Natural killer cell treated with Interleukin-12 subunit alpha and Interleukin-12 subunit beta and Interleukin-15 and Interleukin-18, amount 100 ng/mL, for 72 hours (primary cell): ENCODE measurements around the gene KLK5. TPM values are rescaled to one million over a fixed set of nuclear protein-coding genes. Genes with fewer than 3 reads are reported as not detected.

ENCODE experiments used
- ATAC-seq, 2 donors: fragments of 150-1000 bp; cut with Tn5 transposase in 1 of 2; sonication (Bioruptor Pico), chemical (Tn5 transposase) in 1 of 2; 2 replicates each; pipeline ENCODE4 v1.10.0; 2021
- DNase-seq: peaks from one replicate; pipeline ENCODE4 v3.0.0; 2022; ENCODE audit warnings: low spot score
- H3K27ac Mint-ChIP-seq, 2 donors: 1 replicate in 1 of 2; 2 replicates in 1 of 2; pipeline ENCODE4 v1.8.0; 2022; ENCODE audit warnings: mixed read lengths in 2 of 2, mild to moderate bottlenecking in 1 of 2, moderate library complexity in 1 of 2
- H3K27me3 Mint-ChIP-seq, 2 donors: 1 replicate in 1 of 2; 2 replicates in 1 of 2; pipeline ENCODE4 v1.8.0; 2022; ENCODE audit warnings: mixed read lengths in 2 of 2
- H3K36me3 Mint-ChIP-seq: one replicate; pipeline ENCODE4 v1.8.0; 2022; ENCODE audit warnings: mixed read lengths
- H3K4me1 Mint-ChIP-seq, 2 donors: 1 replicate in 1 of 2; 2 replicates in 1 of 2; pipeline ENCODE4 v1.8.0; 2022; ENCODE audit warnings: low read depth in 2 of 2, mixed read lengths in 2 of 2, mild to moderate bottlenecking in 1 of 2
- H3K4me3 Mint-ChIP-seq: one replicate; pipeline ENCODE4 v1.8.0; 2022; ENCODE audit warnings: mixed read lengths
- H3K9me3 Mint-ChIP-seq: 2 replicates; pipeline ENCODE4 v1.8.0; 2022; ENCODE audit warnings: mixed read lengths
- total RNA-seq, 2 donors: library from RNA; stranded (reverse); gene quantifications; one replicate each; pipeline ENCODE4 v1.2.3, GENCODE V29; 2022

Gene KLK5
- total RNA-seq, 2 donors from 2014 or later: not detected

DNA sequence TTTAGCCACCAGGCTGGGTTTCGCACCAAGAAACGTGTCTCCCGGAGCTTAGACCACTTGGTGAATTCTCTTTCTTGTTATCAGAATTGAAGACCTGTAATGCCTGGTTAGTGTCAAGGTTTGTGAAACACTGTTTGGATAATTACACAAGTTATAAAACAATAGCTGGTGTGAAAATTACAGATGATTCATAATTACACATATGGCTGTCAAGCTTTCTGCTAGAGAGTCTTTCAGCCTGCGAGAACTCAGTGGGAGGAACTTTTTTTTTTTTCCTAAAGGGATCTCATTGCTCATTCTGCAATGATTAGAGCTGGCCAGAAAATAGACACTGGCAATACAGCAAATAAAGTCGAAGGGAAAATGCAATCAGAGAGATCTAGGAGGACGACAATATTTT, 28.3 kb downstream of the KLK5 start:
- Mint-ChIP-seq H3K27ac (no peak overlapping the region), H3K9me3 (no peaks in the 10 kb centered on the region), H3K36me3 (no peaks in the 10 kb centered on the region), H3K4me1 (peaks cover 9% of the 10 kb centered on the region in 2 donors), H3K27me3 (peaks cover 24 to 39% of the 10 kb centered on the region in 2 donors), H3K4me3 (no peak overlapping the region)
- DNase-seq (no peak), ATAC-seq (no peak)

- no peaks in the 10 kb centered on the region for H3K36me3 Mint-ChIP-seq
- H3K4me1 Mint-ChIP-seq: peaks cover 9% of the 10 kb centered on the region in 2 donors
- H3K4me3 Mint-ChIP-seq: no peak overlapping the region
- DNase-seq: peak; percentile 83
- H3K27me3 Mint-ChIP-seq: peaks cover 27 to 36% of the 10 kb centered on the region in 2 donors
- no peaks in the 10 kb centered on the region for H3K9me3 Mint-ChIP-seq
- peak; percentile 93 to 94 for ATAC-seq
- no peak overlapping the region for H3K27ac Mint-ChIP-seq
Measured at GRCh38 chr19:50922317-50922853, 30.5 kb downstream of the KLK5 start.

DNA sequence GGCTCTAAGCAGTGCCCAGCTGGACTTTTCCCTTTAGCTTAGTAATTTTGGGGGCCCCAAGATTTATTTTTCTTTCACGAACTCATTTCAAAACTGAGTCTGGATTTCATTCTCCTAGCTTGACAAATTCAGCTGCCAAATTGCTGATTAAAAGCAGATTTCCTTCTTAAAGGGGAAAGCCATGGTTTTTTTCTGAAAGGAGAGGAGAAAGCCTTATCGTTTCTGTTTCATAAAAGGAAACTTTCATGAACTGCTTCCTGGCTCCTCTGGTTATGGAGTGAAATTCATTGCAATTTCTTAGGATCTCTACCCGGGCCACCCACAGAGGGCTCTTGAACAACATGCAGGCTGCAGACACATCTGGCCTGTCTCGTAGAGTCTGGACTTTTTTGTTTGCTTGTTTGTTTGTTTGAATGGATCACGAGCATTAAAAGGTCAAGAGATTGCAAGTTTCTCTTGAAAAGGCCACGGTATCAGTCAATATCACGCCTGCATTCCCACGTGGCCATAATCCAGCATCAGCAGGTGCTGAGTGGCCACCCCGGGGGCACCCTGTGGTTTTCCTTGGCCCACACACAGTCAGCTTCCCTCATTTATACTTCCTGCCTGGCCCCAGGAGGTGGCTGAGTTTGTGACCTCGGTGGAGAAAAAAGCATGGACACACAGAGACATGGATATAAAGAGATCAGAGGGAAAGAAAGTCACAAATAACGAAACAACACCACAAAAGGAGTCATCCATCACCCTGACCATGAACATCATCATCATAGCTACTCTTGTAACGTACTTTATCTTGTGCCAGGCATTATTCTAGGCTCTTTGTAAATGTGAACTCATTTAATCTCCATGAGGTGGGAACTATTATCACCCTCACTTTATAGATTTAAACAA, 31.2 kb downstream of the KLK5 start:
- Mint-ChIP-seq H3K27me3 (peaks cover 30 to 34% of the 10 kb centered on the region in 2 donors), H3K27ac (no peak overlapping the region), H3K9me3 (no peaks in the 10 kb centered on the region), H3K36me3 (no peaks in the 10 kb centered on the region), H3K4me3 (no peak overlapping the region), H3K4me1 (peaks cover 9% of the 10 kb centered on the region in 2 donors)
- DNase-seq (no peak), ATAC-seq (peak in 1 of 2 donors; percentile 43)

- Mint-ChIP-seq H3K4me1 (no peaks in the 10 kb centered on the region), H3K27me3 (peaks cover 23 to 30% of the 10 kb centered on the region in 2 donors), H3K4me3 (no peak overlapping the region), H3K9me3 (no peaks in the 10 kb centered on the region), H3K27ac (no peak overlapping the region), H3K36me3 (no peaks in the 10 kb centered on the region)
- DNase-seq (no peak), ATAC-seq (no peak)
Measured at GRCh38 chr19:50916069-50916468, 36.8 kb downstream of the KLK5 start.

DNA sequence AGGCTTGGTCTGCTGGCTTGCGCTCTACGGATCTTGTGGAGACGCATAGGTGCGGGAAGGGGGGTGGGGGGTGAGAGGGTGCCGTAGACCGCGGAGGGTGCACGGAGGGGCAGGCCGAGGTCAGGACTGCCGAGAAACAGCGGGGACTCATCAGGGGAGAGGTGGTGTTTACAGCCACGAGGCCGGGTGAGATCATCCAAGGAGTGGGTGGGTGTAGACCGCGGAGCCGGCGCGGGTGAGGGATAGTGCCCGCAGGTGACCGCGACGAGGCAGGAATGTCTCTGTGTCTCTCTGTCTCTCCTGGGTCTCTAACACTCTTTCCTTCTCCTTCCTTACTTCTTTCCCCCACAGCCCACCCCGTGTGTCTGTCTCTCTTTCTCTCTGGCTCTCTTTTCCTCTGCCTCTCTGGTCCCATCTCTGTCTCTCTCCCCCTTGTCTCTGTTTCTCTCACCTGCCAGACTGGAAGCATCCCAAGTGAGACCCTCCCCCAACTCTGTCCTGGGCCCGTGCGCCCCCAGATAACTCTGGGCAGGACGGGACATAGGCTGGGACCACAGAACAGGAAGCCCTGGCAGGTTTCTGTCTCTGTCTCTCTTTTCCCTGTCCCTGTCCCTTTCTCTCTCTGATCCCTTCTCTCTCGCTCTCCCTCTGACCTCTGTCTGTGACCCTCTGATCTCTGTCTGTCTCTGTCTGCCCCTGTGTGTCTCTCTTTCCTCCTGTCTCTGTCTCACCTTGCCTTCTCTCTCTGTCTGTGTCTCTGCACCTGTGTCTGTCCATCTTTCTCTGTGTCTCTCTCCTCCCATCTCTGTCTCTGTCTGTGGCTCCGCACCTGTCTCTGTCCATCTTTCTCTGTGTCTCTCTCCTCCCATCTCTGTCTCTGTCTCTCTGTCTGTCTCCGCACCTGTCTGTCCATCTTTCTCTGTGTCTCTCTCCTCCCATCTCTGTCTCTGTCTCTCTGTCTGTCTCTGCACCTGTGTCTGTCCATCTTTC, 39.8 kb downstream of the KLK5 start:
- Mint-ChIP-seq H3K4me1 (peaks cover 0 to 7% of the 10 kb centered on the region in 2 donors), H3K9me3 (no peaks in the 10 kb centered on the region), H3K27me3 (peaks cover 36 to 37% of the 10 kb centered on the region in 2 donors), H3K27ac (no peak overlapping the region), H3K36me3 (no peaks in the 10 kb centered on the region), H3K4me3 (no peak overlapping the region)
- DNase-seq (no peak), ATAC-seq (peak; percentile 55 to 57)

GRCh38 chr19:50912102-50912599, 40.7 kb downstream of the KLK5 start:
- H3K36me3 Mint-ChIP-seq: no peaks in the 10 kb centered on the region
- H3K27ac Mint-ChIP-seq: no peak overlapping the region
- H3K27me3 Mint-ChIP-seq: peaks cover 40 to 44% of the 10 kb centered on the region in 2 donors
- no peaks in the 10 kb centered on the region for H3K9me3 Mint-ChIP-seq
- peaks cover 0 to 8% of the 10 kb centered on the region in 2 donors for H3K4me1 Mint-ChIP-seq
- no peak overlapping the region for H3K4me3 Mint-ChIP-seq
- ATAC-seq (no peak), DNase-seq (no peak)

DNA sequence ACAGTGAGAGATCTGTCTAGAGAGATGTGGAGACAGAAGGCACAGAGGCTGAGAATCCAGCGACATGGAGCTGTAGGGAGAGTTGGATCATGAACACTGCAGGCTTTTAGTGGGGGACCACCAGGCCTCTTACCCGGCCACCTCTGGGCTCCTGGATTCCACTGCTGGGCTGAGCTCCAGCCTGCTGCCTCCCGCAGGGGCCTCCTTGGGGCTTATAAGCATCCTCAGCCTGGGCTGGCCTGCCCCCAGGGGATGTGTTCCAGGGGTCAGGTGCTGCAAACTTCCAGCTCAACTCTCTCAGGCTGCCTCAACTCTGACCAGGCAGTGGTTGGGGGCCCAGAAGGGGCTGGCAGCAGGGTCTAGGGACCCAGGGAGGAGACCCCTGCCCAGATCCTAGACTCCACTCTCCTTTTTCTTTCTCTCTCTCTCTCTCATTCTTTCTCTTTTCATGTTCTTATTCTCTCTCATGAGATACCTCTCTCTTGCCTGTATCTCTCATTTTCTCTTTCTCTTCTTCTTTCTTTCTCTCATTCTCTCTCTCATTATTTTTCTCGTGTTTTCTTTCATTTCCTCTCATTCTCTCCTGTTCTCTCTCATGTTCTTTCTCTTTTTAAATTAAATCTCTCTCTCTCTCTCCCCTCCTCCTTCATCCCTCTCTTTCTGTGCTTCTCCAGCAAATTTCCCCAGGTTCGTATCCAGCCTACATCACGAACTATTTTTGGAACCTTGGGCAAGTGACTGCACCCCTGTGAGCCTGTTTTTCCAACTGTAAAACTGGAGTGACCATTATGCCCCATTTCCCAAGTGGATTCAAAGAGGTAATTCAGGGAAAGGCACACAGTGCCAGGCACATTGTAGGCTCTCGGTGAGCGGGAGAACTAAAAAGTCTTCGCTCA, 41.4 kb downstream of the KLK5 start, which contains the start of gene KLK4:
Gene KLK4 (minus strand): TSS at position 190 of the 896 bp plus-strand sequence. CDS start 657 bp downstream, outside the sequence.
- Mint-ChIP-seq H3K27ac (no peak within 1 kb of the TSS), H3K4me1 (peaks cover 0 to 8% of the 10 kb centered on the region in 2 donors), H3K27me3 (peaks cover 41 to 48% of the 10 kb centered on the region in 2 donors), H3K4me3 (no peak within 1 kb of the TSS), H3K36me3 (no peaks in the 10 kb centered on the region), H3K9me3 (no peaks in the 10 kb centered on the region)
- no peak for DNase-seq
- ATAC-seq: no peak

- ATAC-seq: no peak
- no peak overlapping the region for H3K27ac Mint-ChIP-seq
Measured at GRCh38 chr19:50910722-50911121, 42.1 kb downstream of the KLK5 start.

GRCh38 chr19:50909240-50910070, 43.4 kb downstream of the KLK5 start:
- H3K9me3 Mint-ChIP-seq: no peaks in the 10 kb centered on the region
- no peak overlapping the region for H3K27ac Mint-ChIP-seq
- H3K4me3 Mint-ChIP-seq: no peak overlapping the region
- no peaks in the 10 kb centered on the region for H3K36me3 Mint-ChIP-seq
- H3K4me1 Mint-ChIP-seq: peaks cover 0 to 8% of the 10 kb centered on the region in 2 donors
- H3K27me3 Mint-ChIP-seq: peaks cover 48 to 58% of the 10 kb centered on the region in 2 donors
- DNase-seq (no peak), ATAC-seq (peak; percentile 51 to 71)

More at GRCh38 chr19:50910722-50911121, 42.1 kb downstream of the KLK5 start:
- no peaks in the 10 kb centered on the region for H3K9me3 Mint-ChIP-seq
- no peak overlapping the region for H3K4me3 Mint-ChIP-seq
- peaks cover 47 to 53% of the 10 kb centered on the region in 2 donors for H3K27me3 Mint-ChIP-seq
- H3K36me3 Mint-ChIP-seq: no peaks in the 10 kb centered on the region
- DNase-seq: no peak
- H3K4me1 Mint-ChIP-seq: peaks cover 0 to 8% of the 10 kb centered on the region in 2 donors

DNA sequence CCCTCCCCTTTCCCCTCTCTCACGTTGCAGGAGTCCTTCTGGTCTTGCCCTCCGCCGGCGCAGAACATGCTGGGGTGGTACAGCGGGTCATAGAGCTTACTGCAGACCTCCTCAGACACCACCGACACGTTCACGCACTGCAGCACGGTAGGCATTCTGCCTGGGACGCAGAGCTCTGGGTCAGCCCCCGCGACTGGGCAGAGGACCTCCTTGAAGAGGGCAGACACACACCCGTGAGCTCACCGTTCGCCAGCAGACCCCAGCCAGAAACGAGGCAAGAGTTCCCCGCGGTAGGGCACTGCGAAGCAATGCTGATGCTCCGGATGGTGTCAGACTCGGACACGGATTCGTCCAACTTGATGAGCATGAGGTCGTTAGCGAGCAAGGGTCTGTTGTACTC, 44.5 kb downstream of the KLK5 start:
- ATAC-seq (peak in 1 of 2 donors; percentile 17), DNase-seq (no peak)
- Mint-ChIP-seq H3K36me3 (no peaks in the 10 kb centered on the region), H3K4me1 (peaks cover 0 to 8% of the 10 kb centered on the region in 2 donors), H3K27ac (no peak overlapping the region), H3K4me3 (no peak overlapping the region), H3K9me3 (no peaks in the 10 kb centered on the region), H3K27me3 (peaks cover 50 to 58% of the 10 kb centered on the region in 2 donors)

DNA sequence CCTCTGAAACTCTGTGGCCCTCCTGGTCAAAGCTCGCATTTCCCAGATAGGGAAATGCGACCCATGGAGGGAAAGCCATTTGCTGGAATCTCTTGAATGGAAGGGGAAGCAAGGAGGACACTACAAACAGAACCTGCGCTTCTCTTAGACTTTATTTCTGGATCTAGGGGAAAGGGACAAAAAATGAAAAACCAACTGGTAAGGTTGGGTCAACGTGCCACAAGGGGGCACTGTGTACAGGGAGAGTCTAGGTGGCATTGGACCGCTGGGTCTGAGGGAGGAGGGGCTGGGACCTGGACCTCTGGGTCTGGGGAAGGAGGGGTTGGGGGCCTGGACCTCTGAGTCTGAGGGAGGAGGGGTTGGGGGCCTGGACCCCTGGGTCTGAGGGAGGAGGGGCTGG, 46.6 kb downstream of the KLK5 start:
- peaks cover 0 to 8% of the 10 kb centered on the region in 2 donors for H3K4me1 Mint-ChIP-seq
- DNase-seq: no peak

GRCh38 chr19:50902640-50903039, 50.2 kb downstream of the KLK5 start:
- no peak for DNase-seq
- H3K36me3 Mint-ChIP-seq: no peaks in the 10 kb centered on the region
- no peak overlapping the region for H3K27ac Mint-ChIP-seq
- ATAC-seq: no peak
- peaks cover 24 to 25% of the 10 kb centered on the region in 2 donors for H3K27me3 Mint-ChIP-seq
- H3K4me1 Mint-ChIP-seq: no peaks in the 10 kb centered on the region
- H3K9me3 Mint-ChIP-seq: no peaks in the 10 kb centered on the region
- H3K4me3 Mint-ChIP-seq: no peak overlapping the region

More for the DNA sequence above, 46.6 kb downstream of the KLK5 start:
- ATAC-seq: no peak
- Mint-ChIP-seq H3K27ac (no peak overlapping the region), H3K9me3 (no peaks in the 10 kb centered on the region), H3K36me3 (no peaks in the 10 kb centered on the region), H3K4me3 (no peak overlapping the region), H3K27me3 (peaks cover 44 to 47% of the 10 kb centered on the region in 2 donors)
